Upper lobe of right lung (tissue), 1 donor: ENCODE measurements around the gene PRKCA. TPM values are rescaled to one million over a fixed set of nuclear protein-coding genes. Genes with fewer than 3 reads are reported as not detected.

Experiments
- ATAC-seq: fragments of 200-7000 bp; cut with Tn5 transposase; one replicate; pipeline ENCODE4 v1.9.1; 2020; ENCODE audit warnings: mild to moderate bottlenecking, moderate library complexity
- DNase-seq: peaks from one replicate; pipeline ENCODE4 v3.0.0-alpha.2; 2020
- H3K27ac ChIP-seq: fragments of 200-600 bp; one replicate; pipeline ENCODE4 v1.8.0; 2022
- H3K27me3 ChIP-seq: fragments of 200-600 bp; one replicate; pipeline ENCODE4 v1.8.0; 2022; ENCODE audit warnings: mild to moderate bottlenecking
- H3K36me3 ChIP-seq: fragments of 200-600 bp; one replicate; pipeline ENCODE4 v1.8.0; 2022
- H3K4me1 ChIP-seq: fragments of 200-600 bp; one replicate; pipeline ENCODE4 v1.8.0; 2022
- H3K4me3 ChIP-seq: fragments of 200-600 bp; one replicate; pipeline ENCODE4 v1.8.0; 2022; ENCODE audit warnings: mild to moderate bottlenecking
- H3K9me3 ChIP-seq: fragments of 200-600 bp; one replicate; pipeline ENCODE4 v1.8.0; 2022
- CTCF ChIP-seq: fragments of 200-600 bp; IDR thresholded peaks from one replicate; pipeline ENCODE4 v1.8.0; 2022; ENCODE audit warnings: antibody characterized with exemption
- intact Hi-C: fragments of 100-400 bp; cut with DNase I; formaldehyde crosslinking; loops from one replicate; pipeline ENCODE4 v1.11.0; 2022
- total RNA-seq: library from RNA; stranded (reverse); fragmentation: NEBNext Ultra II Directional; extraction: Animal tissue kit (Norgen Biotek cat#: 25700); gene quantifications from one replicate; pipeline ENCODE4 v1.2.1, GENCODE V29; 2021
- donor health status: DM: no; HTN: yes; CAD: no; lungs with severe emphysema.

Gene PRKCA
- total RNA-seq, 1 donor from 2014 or later: 43.4 TPM

GRCh38 chr17:66562119-66562518 is 259.7 kb downstream of the PRKCA start:
- ATAC-seq: no peak
- H3K36me3 ChIP-seq: no peaks in the 10 kb centered on the region
- intact Hi-C loops: no loop called here
- H3K27me3 ChIP-seq: no peaks in the 10 kb centered on the region
- no peak for TF ChIP-seq CTCF
- no peak overlapping the region for H3K27ac ChIP-seq
- H3K4me1 ChIP-seq: no peaks in the 10 kb centered on the region
- DNase-seq: no peak
- H3K9me3 ChIP-seq: no peaks in the 10 kb centered on the region
- H3K4me3 ChIP-seq: no peak overlapping the region

DNA sequence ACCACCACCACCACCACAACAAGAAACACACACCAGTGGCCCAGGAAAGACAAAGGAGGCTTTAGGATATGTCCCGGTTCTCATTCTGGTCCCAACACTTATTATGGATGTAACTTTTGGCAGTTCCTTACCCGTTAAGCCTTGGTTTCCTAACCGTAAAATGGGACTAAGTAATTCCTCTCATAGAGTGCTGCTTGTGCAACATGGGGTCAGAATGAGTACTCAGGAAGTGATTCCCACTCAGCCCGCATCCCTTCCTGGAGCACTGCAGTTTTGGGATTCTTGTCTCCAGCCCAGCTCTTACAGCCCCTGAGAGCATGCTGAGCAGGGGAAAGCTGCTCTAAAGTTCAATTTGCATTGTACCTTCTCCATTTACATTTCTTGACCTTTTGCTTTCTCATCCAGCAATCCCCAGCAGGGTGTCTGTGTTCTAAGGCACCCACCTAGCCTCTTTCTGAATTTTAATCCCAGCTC is 262.6 kb downstream of the PRKCA start:
- no peaks in the 10 kb centered on the region for H3K27me3 ChIP-seq
- no peak overlapping the region for H3K4me3 ChIP-seq
- H3K9me3 ChIP-seq: no peaks in the 10 kb centered on the region
- TF ChIP-seq CTCF: no peak
- no peaks in the 10 kb centered on the region for H3K4me1 ChIP-seq
- ATAC-seq (no peak), DNase-seq (no peak)
- H3K36me3 ChIP-seq: no peaks in the 10 kb centered on the region
- H3K27ac ChIP-seq: no peak overlapping the region
- intact Hi-C loops: no loop called here

DNA sequence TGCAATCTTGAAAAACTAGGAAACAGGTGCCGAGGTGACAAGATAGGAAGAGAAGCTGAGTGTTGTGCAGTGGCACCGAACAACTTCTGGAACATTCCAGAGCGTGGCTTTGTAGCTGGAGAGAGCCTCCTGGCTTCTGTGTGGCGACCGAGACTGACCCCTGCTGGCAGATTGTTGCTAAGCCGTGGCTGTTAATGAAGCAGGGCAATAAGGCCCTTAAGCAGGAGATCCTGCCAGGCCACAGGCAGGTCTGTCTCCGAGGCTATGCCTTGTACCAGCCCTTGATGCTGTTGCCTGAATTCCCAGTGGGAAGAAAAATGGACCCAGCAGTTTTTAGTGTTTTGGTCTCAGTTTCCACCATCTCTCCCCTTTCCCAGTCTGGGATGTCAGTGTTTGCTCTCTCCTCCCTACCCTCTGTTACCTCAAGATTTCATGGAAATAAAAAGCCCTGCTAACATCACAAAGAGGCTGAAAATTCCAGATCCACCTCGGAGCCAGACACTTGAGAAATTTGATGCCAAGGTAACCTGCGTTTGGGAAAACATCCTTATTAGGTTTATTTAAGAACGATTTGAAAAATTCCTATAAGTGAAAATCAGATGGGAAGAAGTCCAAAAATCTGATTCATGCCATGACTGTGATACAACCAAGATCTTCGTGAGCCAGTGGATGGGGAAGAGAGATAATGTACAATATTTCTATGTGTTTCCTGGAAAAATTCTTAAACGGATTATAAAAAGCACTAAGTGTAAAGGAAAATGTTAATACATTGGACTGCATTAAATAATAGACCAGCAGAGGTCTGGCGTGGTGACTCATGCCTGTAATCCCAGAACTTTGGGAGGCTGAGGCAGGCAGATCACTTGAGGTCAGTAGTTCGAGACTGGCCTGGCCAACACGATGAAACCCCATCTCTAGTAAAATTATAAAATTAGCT is 265.1 kb downstream of the PRKCA start:
- no peak overlapping the region for H3K27ac ChIP-seq
- ATAC-seq: peak; percentile 97
- intact Hi-C loops: no loop called here

GRCh38 chr17:66569572-66569971 is 267.2 kb downstream of the PRKCA start:
- DNase-seq (no peak), ATAC-seq (no peak)
- intact Hi-C loops: no loop called here
- TF ChIP-seq CTCF: no peak
- Histone ChIP-seq H3K36me3 (no peaks in the 10 kb centered on the region), H3K4me1 (no peaks in the 10 kb centered on the region), H3K27ac (no peak overlapping the region), H3K4me3 (no peak overlapping the region), H3K9me3 (no peaks in the 10 kb centered on the region), H3K27me3 (no peaks in the 10 kb centered on the region)

More for the DNA sequence above, 265.1 kb downstream of the PRKCA start:
- no peaks in the 10 kb centered on the region for H3K9me3 ChIP-seq
- DNase-seq: peak; percentile 85
- no peaks in the 10 kb centered on the region for H3K27me3 ChIP-seq
- H3K36me3 ChIP-seq: no peaks in the 10 kb centered on the region
- H3K4me3 ChIP-seq: no peak overlapping the region
- H3K4me1 ChIP-seq: no peaks in the 10 kb centered on the region
- peak; percentile 84 for TF ChIP-seq CTCF

DNA sequence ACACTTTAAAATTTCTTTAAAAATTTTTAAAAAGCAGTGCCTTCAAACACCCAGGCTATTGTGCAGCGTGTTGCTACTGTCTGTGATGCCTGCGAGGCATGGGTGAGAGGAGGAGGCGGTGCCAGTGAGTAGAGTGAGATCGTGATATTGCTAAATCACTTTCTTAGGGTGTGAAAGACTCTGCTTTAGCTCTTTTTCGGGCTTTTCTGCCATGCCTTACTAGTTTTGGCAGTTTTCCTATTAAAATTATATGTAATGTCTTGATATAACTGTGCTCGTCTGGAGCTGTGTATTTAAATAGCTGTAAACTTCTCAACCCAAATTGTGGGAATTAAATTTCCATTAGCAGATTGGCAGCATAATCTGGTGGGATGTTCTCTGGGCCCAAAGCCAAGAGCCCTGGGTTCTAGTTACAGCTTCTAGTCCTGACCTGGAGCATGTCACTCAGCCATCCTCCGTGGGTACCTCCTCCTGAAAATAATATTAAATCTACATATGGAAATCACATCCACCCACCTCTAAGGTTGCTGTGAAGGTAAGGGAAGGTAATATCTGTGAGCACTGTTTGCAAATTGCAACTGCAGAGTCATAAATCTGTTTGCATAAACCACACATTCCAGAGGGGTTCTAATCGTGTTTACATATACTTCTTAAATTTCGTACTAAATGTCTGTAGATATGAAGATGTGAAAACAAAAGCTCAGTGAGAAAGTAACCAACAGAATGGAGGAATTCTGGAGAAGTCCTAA is 268.2 kb downstream of the PRKCA start:
- no peaks in the 10 kb centered on the region for H3K27me3 ChIP-seq
- H3K36me3 ChIP-seq: no peaks in the 10 kb centered on the region
- no peak for ATAC-seq
- no peak overlapping the region for H3K27ac ChIP-seq
- no peaks in the 10 kb centered on the region for H3K4me1 ChIP-seq
- H3K9me3 ChIP-seq: no peaks in the 10 kb centered on the region
- no peak for DNase-seq
- TF ChIP-seq CTCF: no peak
- intact Hi-C loops: no loop called here
- H3K4me3 ChIP-seq: no peak overlapping the region
